ENCODE results near the gene AKAP12.

AKAP12 gene

DNA sequence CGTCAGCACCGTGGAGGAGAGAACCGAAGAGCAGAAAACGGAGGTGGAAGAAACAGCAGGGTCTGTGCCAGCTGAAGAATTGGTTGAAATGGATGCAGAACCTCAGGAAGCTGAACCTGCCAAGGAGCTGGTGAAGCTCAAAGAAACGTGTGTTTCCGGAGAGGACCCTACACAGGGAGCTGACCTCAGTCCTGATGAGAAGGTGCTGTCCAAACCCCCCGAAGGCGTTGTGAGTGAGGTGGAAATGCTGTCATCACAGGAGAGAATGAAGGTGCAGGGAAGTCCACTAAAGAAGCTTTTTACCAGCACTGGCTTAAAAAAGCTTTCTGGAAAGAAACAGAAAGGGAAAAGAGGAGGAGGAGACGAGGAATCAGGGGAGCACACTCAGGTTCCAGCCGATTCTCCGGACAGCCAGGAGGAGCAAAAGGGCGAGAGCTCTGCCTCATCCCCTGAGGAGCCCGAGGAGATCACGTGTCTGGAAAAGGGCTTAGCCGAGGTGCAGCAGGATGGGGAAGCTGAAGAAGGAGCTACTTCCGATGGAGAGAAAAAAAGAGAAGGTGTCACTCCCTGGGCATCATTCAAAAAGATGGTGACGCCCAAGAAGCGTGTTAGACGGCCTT, 110.0 kb downstream of the AKAP12 start:
- Histone ChIP-seq H3K4me2 (ENCODE audit: low read depth, low read length, poor library complexity, severe bottlenecking) (no peak overlapping the region), H2AFZ (ENCODE audit: low read length) (no peak overlapping the region), H3K9ac (ENCODE audit: low read depth, low read length, poor library complexity, severe bottlenecking) (no peak overlapping the region), H3K36me3 (ENCODE audit: insufficient read depth, low read length) (no peaks in the 10 kb centered on the region; the same call in 1 of the 2 replicates), H3K27me3 (ENCODE audit: insufficient read depth, low read length, poor library complexity, severe bottlenecking) (no peaks in the 10 kb centered on the region), H3F3A (ENCODE audit: low read depth) (no peaks in the 10 kb centered on the region), H3K79me2 (ENCODE audit: insufficient read depth, low read length) (no peaks in the 10 kb centered on the region), H3K4me3 (ENCODE audit: low read length, poor library complexity, severe bottlenecking) (no peak overlapping the region), H3K9me3 (ENCODE audit: insufficient read depth, low read depth, low read length) (no peaks in the 10 kb centered on the region), H3K4me1 (ENCODE audit: insufficient read depth, low read length, poor library complexity, severe bottlenecking) (no peaks in the 10 kb centered on the region), H3K9me2 (replicated peaks; ENCODE audit: low read depth, low read length) (no peaks in the 10 kb centered on the region), H4K20me1 (ENCODE audit: insufficient read depth, low read length, poor library complexity, severe bottlenecking) (no peaks in the 10 kb centered on the region)
- TF ChIP-seq EZH2phosphoT487 (IDR thresholded peaks at IDR 0.05; ENCODE audit: borderline replicate concordance), result no peak
- TF ChIP-seq, protein P1, sequence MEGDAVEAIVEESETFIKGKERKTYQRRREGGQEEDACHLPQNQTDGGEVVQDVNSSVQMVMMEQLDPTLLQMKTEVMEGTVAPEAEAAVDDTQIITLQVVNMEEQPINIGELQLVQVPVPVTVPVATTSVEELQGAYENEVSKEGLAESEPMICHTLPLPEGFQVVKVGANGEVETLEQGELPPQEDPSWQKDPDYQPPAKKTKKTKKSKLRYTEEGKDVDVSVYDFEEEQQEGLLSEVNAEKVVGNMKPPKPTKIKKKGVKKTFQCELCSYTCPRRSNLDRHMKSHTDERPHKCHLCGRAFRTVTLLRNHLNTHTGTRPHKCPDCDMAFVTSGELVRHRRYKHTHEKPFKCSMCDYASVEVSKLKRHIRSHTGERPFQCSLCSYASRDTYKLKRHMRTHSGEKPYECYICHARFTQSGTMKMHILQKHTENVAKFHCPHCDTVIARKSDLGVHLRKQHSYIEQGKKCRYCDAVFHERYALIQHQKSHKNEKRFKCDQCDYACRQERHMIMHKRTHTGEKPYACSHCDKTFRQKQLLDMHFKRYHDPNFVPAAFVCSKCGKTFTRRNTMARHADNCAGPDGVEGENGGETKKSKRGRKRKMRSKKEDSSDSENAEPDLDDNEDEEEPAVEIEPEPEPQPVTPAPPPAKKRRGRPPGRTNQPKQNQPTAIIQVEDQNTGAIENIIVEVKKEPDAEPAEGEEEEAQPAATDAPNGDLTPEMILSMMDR (conservative IDR thresholded peaks at IDR 0.05; ENCODE audit: low read length), result no peak

DNA sequence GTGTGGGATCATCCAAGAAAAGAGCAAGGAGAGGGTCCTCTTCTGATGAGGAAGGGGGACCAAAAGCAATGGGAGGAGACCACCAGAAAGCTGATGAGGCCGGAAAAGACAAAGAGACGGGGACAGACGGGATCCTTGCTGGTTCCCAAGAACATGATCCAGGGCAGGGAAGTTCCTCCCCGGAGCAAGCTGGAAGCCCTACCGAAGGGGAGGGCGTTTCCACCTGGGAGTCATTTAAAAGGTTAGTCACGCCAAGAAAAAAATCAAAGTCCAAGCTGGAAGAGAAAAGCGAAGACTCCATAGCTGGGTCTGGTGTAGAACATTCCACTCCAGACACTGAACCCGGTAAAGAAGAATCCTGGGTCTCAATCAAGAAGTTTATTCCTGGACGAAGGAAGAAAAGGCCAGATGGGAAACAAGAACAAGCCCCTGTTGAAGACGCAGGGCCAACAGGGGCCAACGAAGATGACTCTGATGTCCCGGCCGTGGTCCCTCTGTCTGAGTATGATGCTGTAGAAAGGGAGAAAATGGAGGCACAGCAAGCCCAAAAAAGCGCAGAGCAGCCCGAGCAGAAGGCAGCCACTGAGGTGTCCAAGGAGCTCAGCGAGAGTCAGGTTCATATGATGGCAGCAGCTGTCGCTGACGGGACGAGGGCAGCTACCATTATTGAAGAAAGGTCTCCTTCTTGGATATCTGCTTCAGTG, 110.8 kb downstream of the AKAP12 start:
- H3K79me2 ChIP-seq (ENCODE audit: insufficient read depth, low read length), result no peaks in the 10 kb centered on the region
- no peak overlapping the region for H3K9ac ChIP-seq (ENCODE audit: low read depth, low read length, poor library complexity, severe bottlenecking)
- no peaks in the 10 kb centered on the region for H4K20me1 ChIP-seq (ENCODE audit: insufficient read depth, low read length, poor library complexity, severe bottlenecking)
- TF ChIP-seq, protein P1 (conservative IDR thresholded peaks at IDR 0.05; ENCODE audit: low read length), result no peak
- no peak for TF ChIP-seq EZH2phosphoT487 (IDR thresholded peaks at IDR 0.05; ENCODE audit: borderline replicate concordance)
- no peaks in the 10 kb centered on the region for H3F3A ChIP-seq (ENCODE audit: low read depth)
- no peak overlapping the region for H3K4me2 ChIP-seq (ENCODE audit: low read depth, low read length, poor library complexity, severe bottlenecking)
- H2AFZ ChIP-seq (ENCODE audit: low read length), result no peak overlapping the region
- H3K36me3 ChIP-seq (ENCODE audit: insufficient read depth, low read length), result no peaks in the 10 kb centered on the region; the same call in 1 of the 2 replicates
- H3K4me3 ChIP-seq (ENCODE audit: low read length, poor library complexity, severe bottlenecking), result no peak overlapping the region
- no peaks in the 10 kb centered on the region for H3K27me3 ChIP-seq (ENCODE audit: insufficient read depth, low read length, poor library complexity, severe bottlenecking)
- H3K9me2 ChIP-seq (replicated peaks; ENCODE audit: low read depth, low read length), result no peaks in the 10 kb centered on the region
- no peaks in the 10 kb centered on the region for H3K9me3 ChIP-seq (ENCODE audit: insufficient read depth, low read depth, low read length)
- no peaks in the 10 kb centered on the region for H3K4me1 ChIP-seq (ENCODE audit: insufficient read depth, low read length, poor library complexity, severe bottlenecking)

GRCh38 chr6:151351146-151351700, 111.5 kb downstream of the AKAP12 start:
- Histone ChIP-seq H2AFZ (ENCODE audit: low read length) (no peak overlapping the region), H3K4me2 (ENCODE audit: low read depth, low read length, poor library complexity, severe bottlenecking) (no peak overlapping the region), H3K9ac (ENCODE audit: low read depth, low read length, poor library complexity, severe bottlenecking) (no peak overlapping the region), H3K79me2 (ENCODE audit: insufficient read depth, low read length) (no peaks in the 10 kb centered on the region), H3K36me3 (ENCODE audit: insufficient read depth, low read length) (no peaks in the 10 kb centered on the region; the same call in 1 of the 2 replicates), H3K27me3 (ENCODE audit: insufficient read depth, low read length, poor library complexity, severe bottlenecking) (no peaks in the 10 kb centered on the region), H3K9me2 (replicated peaks; ENCODE audit: low read depth, low read length) (no peaks in the 10 kb centered on the region), H4K20me1 (ENCODE audit: insufficient read depth, low read length, poor library complexity, severe bottlenecking) (no peaks in the 10 kb centered on the region), H3K4me1 (ENCODE audit: insufficient read depth, low read length, poor library complexity, severe bottlenecking) (no peaks in the 10 kb centered on the region), H3K9me3 (ENCODE audit: insufficient read depth, low read depth, low read length) (no peaks in the 10 kb centered on the region), H3K4me3 (ENCODE audit: low read length, poor library complexity, severe bottlenecking) (no peak overlapping the region), H3F3A (ENCODE audit: low read depth) (no peaks in the 10 kb centered on the region)
- no peak for TF ChIP-seq EZH2phosphoT487 (IDR thresholded peaks at IDR 0.05; ENCODE audit: borderline replicate concordance)
- TF ChIP-seq, protein P1 (conservative IDR thresholded peaks at IDR 0.05; ENCODE audit: low read length), result no peak

Measured in Loucy (cell line).